Islet of Langerhans (tissue), 1 donor: Measurements from ENCODE around the gene INSIG1.

Experiments
- FAIRE-seq: peaks from one replicate; lab custom pipeline; 2011; peaks lifted over from hg19 to GRCh38; lab: Jason Lieb, UNC

INSIG1 gene

GRCh38 chr7:155297517-155298287 lies at the start of gene INSIG1:
TSS of gene INSIG1 (plus strand) at chr7:155297878. CDS start at chr7:155298286, 408 bp downstream.
- FAIRE-seq, result no peak

GRCh38 chr7:155248366-155248756 lies 49.3 kb upstream of the INSIG1 start:
- FAIRE-seq, result no peak

GRCh38 chr7:155251831-155252230 lies 45.8 kb upstream of the INSIG1 start:
- FAIRE-seq, result no peak

GRCh38 chr7:155252444-155252887 lies 45.2 kb upstream of the INSIG1 start:
- no peak for FAIRE-seq

GRCh38 chr7:155252892-155253501 lies 44.7 kb upstream of the INSIG1 start:
- no peak for FAIRE-seq

GRCh38 chr7:155254018-155254417 lies 43.7 kb upstream of the INSIG1 start:
- FAIRE-seq, result no peak

GRCh38 chr7:155255071-155255470 lies 42.6 kb upstream of the INSIG1 start:
- no peak for FAIRE-seq

- FAIRE-seq, result no peak
These were observed 42.1 kb upstream of the INSIG1 start for GRCh38 chr7:155255621-155256020.

- no peak for FAIRE-seq
These were observed 41.5 kb upstream of the INSIG1 start for GRCh38 chr7:155256081-155256760.

GRCh38 chr7:155256761-155257481 lies 40.8 kb upstream of the INSIG1 start:
- FAIRE-seq, result no peak

GRCh38 chr7:155257482-155258225 lies 40.0 kb upstream of the INSIG1 start:
- no peak for FAIRE-seq

GRCh38 chr7:155258226-155258560 lies 39.5 kb upstream of the INSIG1 start:
- FAIRE-seq, result no peak

GRCh38 chr7:155259866-155260497 lies 37.7 kb upstream of the INSIG1 start:
- no peak for FAIRE-seq

GRCh38 chr7:155260498-155260872 lies 37.2 kb upstream of the INSIG1 start:
- FAIRE-seq, result no peak

- no peak for FAIRE-seq
These were observed 36.4 kb upstream of the INSIG1 start for GRCh38 chr7:155261031-155261985.

- FAIRE-seq, result no peak
These were observed 35.6 kb upstream of the INSIG1 start for GRCh38 chr7:155262031-155262430.

GRCh38 chr7:155263051-155263450 lies 34.6 kb upstream of the INSIG1 start:
- no peak for FAIRE-seq

GRCh38 chr7:155263581-155264143 lies 34.0 kb upstream of the INSIG1 start:
- FAIRE-seq, result no peak

- FAIRE-seq, result no peak
These were observed 32.5 kb upstream of the INSIG1 start for GRCh38 chr7:155265144-155265543.

GRCh38 chr7:155265961-155266360 lies 31.7 kb upstream of the INSIG1 start:
- no peak for FAIRE-seq
